Measurements from ENCODE around the gene PUS1.
"Not testable (repeated sequence)": the region's sequence is repeated elsewhere in the genome, so short reads cannot be mapped to it uniquely, and the experiment has no call there.

Gene PUS1

GRCh38 chr12:131954460-131954859 lies 25.4 kb downstream of the PUS1 start:
- DNase-seq (ENCODE audit: extremely low read depth in 1 of 2, low read depth in 1 of 2) = not testable (repeated sequence)

- no peak for DNase-seq (ENCODE audit: extremely low read depth in 1 of 2, low read depth in 1 of 2)
These were observed 30.0 kb downstream of the PUS1 start for GRCh38 chr12:131959116-131959515.

- DNase-seq (ENCODE audit: extremely low read depth in 1 of 2, low read depth in 1 of 2) = no peak
These were observed 30.8 kb downstream of the PUS1 start for GRCh38 chr12:131959641-131960589.

GRCh38 chr12:131960590-131961325 lies 31.7 kb downstream of the PUS1 start:
- DNase-seq (ENCODE audit: extremely low read depth in 1 of 2, low read depth in 1 of 2) = not testable (repeated sequence)

GRCh38 chr12:131961328-131961727 lies 32.3 kb downstream of the PUS1 start:
- not testable (repeated sequence) for DNase-seq (ENCODE audit: extremely low read depth in 1 of 2, low read depth in 1 of 2)

GRCh38 chr12:131962069-131962468 lies 33.0 kb downstream of the PUS1 start:
- DNase-seq (ENCODE audit: extremely low read depth in 1 of 2, low read depth in 1 of 2) = no peak

GRCh38 chr12:131963381-131963780 lies 34.3 kb downstream of the PUS1 start:
- DNase-seq (ENCODE audit: extremely low read depth in 1 of 2, low read depth in 1 of 2) = no peak

GRCh38 chr12:131965073-131965472 lies 36.0 kb downstream of the PUS1 start:
- no peak for DNase-seq (ENCODE audit: extremely low read depth in 1 of 2, low read depth in 1 of 2)

GRCh38 chr12:131971226-131971625 lies 42.1 kb downstream of the PUS1 start:
- DNase-seq (ENCODE audit: extremely low read depth in 1 of 2, low read depth in 1 of 2) = no peak

GRCh38 chr12:131975228-131975627 lies 46.2 kb downstream of the PUS1 start:
- DNase-seq (ENCODE audit: extremely low read depth in 1 of 2, low read depth in 1 of 2) = no peak

- DNase-seq (ENCODE audit: extremely low read depth in 1 of 2, low read depth in 1 of 2) = no peak
These were observed 50.5 kb downstream of the PUS1 start for GRCh38 chr12:131979606-131980005.

GRCh38 chr12:131980263-131980662 lies 51.2 kb downstream of the PUS1 start:
- no peak for DNase-seq (ENCODE audit: extremely low read depth in 1 of 2, low read depth in 1 of 2)

GRCh38 chr12:131981388-131981787 lies 52.3 kb downstream of the PUS1 start:
- no peak for DNase-seq (ENCODE audit: extremely low read depth in 1 of 2, low read depth in 1 of 2)

- DNase-seq (ENCODE audit: extremely low read depth in 1 of 2, low read depth in 1 of 2) = no peak
These were observed 53.0 kb downstream of the PUS1 start for GRCh38 chr12:131982041-131982440.

GRCh38 chr12:131983026-131983425 lies 54.0 kb downstream of the PUS1 start:
- DNase-seq (ENCODE audit: extremely low read depth in 1 of 2, low read depth in 1 of 2) = no peak

GRCh38 chr12:131983554-131983953 lies 54.5 kb downstream of the PUS1 start:
- no peak for DNase-seq (ENCODE audit: extremely low read depth in 1 of 2, low read depth in 1 of 2)

- DNase-seq (ENCODE audit: extremely low read depth in 1 of 2, low read depth in 1 of 2) = no peak
These were observed 55.3 kb downstream of the PUS1 start for GRCh38 chr12:131984334-131984733.

- DNase-seq (ENCODE audit: extremely low read depth in 1 of 2, low read depth in 1 of 2) = not testable (repeated sequence)
These were observed 56.4 kb downstream of the PUS1 start for GRCh38 chr12:131985510-131985875.

- DNase-seq (ENCODE audit: extremely low read depth in 1 of 2, low read depth in 1 of 2) = no peak
These were observed 57.3 kb downstream of the PUS1 start for GRCh38 chr12:131986361-131986760.

- DNase-seq (ENCODE audit: extremely low read depth in 1 of 2, low read depth in 1 of 2) = no peak
These were observed 57.8 kb downstream of the PUS1 start for GRCh38 chr12:131986910-131987309.

- DNase-seq (ENCODE audit: extremely low read depth in 1 of 2, low read depth in 1 of 2) = no peak
These were observed 58.5 kb downstream of the PUS1 start for GRCh38 chr12:131987552-131987951.
